RWPE2 (cell line): ENCODE data around the gene IP6K3.

Experiments used
- ATAC-seq: fragments of 200-7000 bp; cut with Tn5 transposase; 3 replicates; pipeline ENCODE4 v1.9.1; 2021; ENCODE audit warnings: low read depth
- DNase-seq: peaks from one replicate; pipeline ENCODE4 v3.0.0-alpha.2; 2020; ENCODE audit warnings: low spot score
- H3K27ac ChIP-seq: fragments of 450-650 bp; 2 replicates; pipeline ENCODE4 v1.5.1; 2017; ENCODE audit warnings: mild to moderate bottlenecking; ENCODE audit not compliant: poor library complexity, severe bottlenecking
- H3K27me3 ChIP-seq: fragments of 250-450 bp; sonication (Bioruptor Pico); 2 replicates; pipeline ENCODE4 v1.5.1; 2021; ENCODE audit warnings: mild to moderate bottlenecking, moderate library complexity; ENCODE audit not compliant: insufficient read depth, poor library complexity, severe bottlenecking
- H3K36me3 ChIP-seq: fragments of 250-450 bp; sonication (Bioruptor Pico); 2 replicates; pipeline ENCODE4 v1.5.1; 2020; ENCODE audit warnings: low read depth, mild to moderate bottlenecking, moderate library complexity
- H3K4me1 ChIP-seq: fragments of 250-450 bp; sonication (Bioruptor Pico); 2 replicates; pipeline ENCODE4 v1.5.1; 2021; ENCODE audit warnings: mild to moderate bottlenecking, moderate library complexity; ENCODE audit not compliant: insufficient read depth, poor library complexity, severe bottlenecking
- H3K4me3 ChIP-seq: fragments of 250-450 bp; sonication (Bioruptor Pico); 2 replicates; pipeline ENCODE4 v1.5.1; 2021; ENCODE audit warnings: mild to moderate bottlenecking, moderate library complexity; ENCODE audit not compliant: severe bottlenecking
- H3K9me3 ChIP-seq: fragments of 250-450 bp; sonication (Bioruptor Pico); 2 replicates; pipeline ENCODE4 v1.5.1; 2021; ENCODE audit warnings: mild to moderate bottlenecking, moderate library complexity; ENCODE audit not compliant: severe bottlenecking
- TF ChIP-seq, protein P1 (sequence below): fragments of 450-650 bp; IDR thresholded peaks from one replicate; pipeline ENCODE4 v1.5.1; 2017; ENCODE audit warnings: mild to moderate bottlenecking, moderate library complexity; ENCODE audit not compliant: poor library complexity, severe bottlenecking

The IP6K3 gene

GRCh38 chr6:33761922-33762629 is 15.4 kb upstream of the IP6K3 start:
- H3K27ac ChIP-seq = no peak overlapping the region
- H3K4me3 ChIP-seq = no peak overlapping the region
- TF ChIP-seq, protein P1, sequence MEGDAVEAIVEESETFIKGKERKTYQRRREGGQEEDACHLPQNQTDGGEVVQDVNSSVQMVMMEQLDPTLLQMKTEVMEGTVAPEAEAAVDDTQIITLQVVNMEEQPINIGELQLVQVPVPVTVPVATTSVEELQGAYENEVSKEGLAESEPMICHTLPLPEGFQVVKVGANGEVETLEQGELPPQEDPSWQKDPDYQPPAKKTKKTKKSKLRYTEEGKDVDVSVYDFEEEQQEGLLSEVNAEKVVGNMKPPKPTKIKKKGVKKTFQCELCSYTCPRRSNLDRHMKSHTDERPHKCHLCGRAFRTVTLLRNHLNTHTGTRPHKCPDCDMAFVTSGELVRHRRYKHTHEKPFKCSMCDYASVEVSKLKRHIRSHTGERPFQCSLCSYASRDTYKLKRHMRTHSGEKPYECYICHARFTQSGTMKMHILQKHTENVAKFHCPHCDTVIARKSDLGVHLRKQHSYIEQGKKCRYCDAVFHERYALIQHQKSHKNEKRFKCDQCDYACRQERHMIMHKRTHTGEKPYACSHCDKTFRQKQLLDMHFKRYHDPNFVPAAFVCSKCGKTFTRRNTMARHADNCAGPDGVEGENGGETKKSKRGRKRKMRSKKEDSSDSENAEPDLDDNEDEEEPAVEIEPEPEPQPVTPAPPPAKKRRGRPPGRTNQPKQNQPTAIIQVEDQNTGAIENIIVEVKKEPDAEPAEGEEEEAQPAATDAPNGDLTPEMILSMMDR = peak; percentile 82
- no peaks in the 10 kb centered on the region for H3K36me3 ChIP-seq
- ATAC-seq (peak; percentile 76), DNase-seq (no peak)
- no peaks in the 10 kb centered on the region for H3K9me3 ChIP-seq
- H3K27me3 ChIP-seq = no peaks in the 10 kb centered on the region
- peaks cover 9% of the 10 kb centered on the region for H3K4me1 ChIP-seq

DNA sequence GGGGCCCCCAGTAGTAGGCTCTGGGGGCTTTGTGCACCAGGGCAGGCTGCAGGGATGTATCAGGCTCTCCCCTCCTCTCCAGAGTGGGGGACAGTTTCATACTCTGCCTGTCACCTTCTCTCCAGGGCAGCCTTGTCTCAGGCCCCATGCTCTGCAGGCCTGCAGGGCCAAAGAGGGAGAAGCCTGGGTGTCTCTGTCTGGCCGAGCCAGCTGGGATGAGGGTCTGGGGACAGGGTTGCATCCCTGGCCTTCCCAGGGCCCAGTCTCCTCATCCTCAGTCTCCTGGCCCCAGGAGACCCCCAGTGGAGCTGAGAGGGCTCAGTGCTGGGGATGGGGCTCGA is 14.8 kb upstream of the IP6K3 start:
- peaks cover 9% of the 10 kb centered on the region for H3K4me1 ChIP-seq
- ATAC-seq (no peak; the same call in 2 of the 3 replicates), DNase-seq (no peak)
- H3K27ac ChIP-seq = no peak overlapping the region
- no peaks in the 10 kb centered on the region for H3K36me3 ChIP-seq
- H3K9me3 ChIP-seq = no peaks in the 10 kb centered on the region
- TF ChIP-seq, protein P1 = no peak
- H3K4me3 ChIP-seq = no peak overlapping the region
- no peaks in the 10 kb centered on the region for H3K27me3 ChIP-seq

- no peak for DNase-seq
- no peaks in the 10 kb centered on the region for H3K36me3 ChIP-seq
- no peak overlapping the region for H3K27ac ChIP-seq
- no peak for ATAC-seq
- no peaks in the 10 kb centered on the region for H3K27me3 ChIP-seq
- peaks cover 9% of the 10 kb centered on the region for H3K4me1 ChIP-seq
- no peaks in the 10 kb centered on the region for H3K9me3 ChIP-seq
- TF ChIP-seq, protein P1 = no peak
- H3K4me3 ChIP-seq = no peak overlapping the region
Observed at GRCh38 chr6:33759887-33760629, 13.4 kb upstream of the IP6K3 start.

- Histone ChIP-seq H3K4me3 (no peak overlapping the region), H3K27me3 (no peaks in the 10 kb centered on the region), H3K27ac (no peak overlapping the region), H3K9me3 (no peaks in the 10 kb centered on the region), H3K36me3 (no peaks in the 10 kb centered on the region), H3K4me1 (peaks cover 9% of the 10 kb centered on the region)
- TF ChIP-seq, protein P1 = no peak
- ATAC-seq (peak; percentile 52), DNase-seq (no peak)
Observed at GRCh38 chr6:33758815-33759216, 12.1 kb upstream of the IP6K3 start.

- H3K9me3 ChIP-seq = no peaks in the 10 kb centered on the region
Observed at GRCh38 chr6:33757906-33758305, 11.2 kb upstream of the IP6K3 start.

More at GRCh38 chr6:33757906-33758305, 11.2 kb upstream of the IP6K3 start:
- no peak overlapping the region for H3K4me3 ChIP-seq
- H3K36me3 ChIP-seq = no peaks in the 10 kb centered on the region
- DNase-seq (no peak), ATAC-seq (no peak)
- no peak overlapping the region for H3K27ac ChIP-seq
- peaks cover 9% of the 10 kb centered on the region for H3K4me1 ChIP-seq
- TF ChIP-seq, protein P1 = no peak
- no peaks in the 10 kb centered on the region for H3K27me3 ChIP-seq
